Measurements from ENCODE around the gene TRAPPC12. TPM values are rescaled to one million over a fixed set of nuclear protein-coding genes. Genes with fewer than 3 reads are reported as not detected.
"Not testable (repeated sequence)": the region's sequence is repeated elsewhere in the genome, so short reads cannot be mapped to it uniquely, and the experiment has no call there.

The TRAPPC12 gene
- total RNA-seq, 1 donor from 2014 or later, result 130 TPM

DNA sequence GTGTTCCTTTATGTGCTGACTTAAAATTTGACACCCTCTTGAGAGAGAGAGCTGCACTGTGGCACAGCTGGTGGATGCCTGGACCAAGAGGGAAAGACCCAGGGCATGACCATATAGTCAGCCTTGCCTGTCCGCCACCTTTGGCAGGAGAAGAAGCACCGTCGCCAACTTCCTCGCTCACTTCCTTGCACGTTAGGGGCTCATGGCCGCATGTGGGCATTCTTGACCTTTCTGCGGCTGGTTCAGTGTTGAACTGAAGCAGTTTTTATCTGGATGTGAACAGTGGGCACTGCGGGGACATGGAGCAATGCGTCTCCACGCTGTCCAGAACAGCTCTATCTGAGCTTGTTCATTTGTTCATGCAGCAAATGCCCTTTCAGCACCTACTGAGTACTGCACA is 66.9 kb downstream of the TRAPPC12 start:
- TF ChIP-seq, protein P1, sequence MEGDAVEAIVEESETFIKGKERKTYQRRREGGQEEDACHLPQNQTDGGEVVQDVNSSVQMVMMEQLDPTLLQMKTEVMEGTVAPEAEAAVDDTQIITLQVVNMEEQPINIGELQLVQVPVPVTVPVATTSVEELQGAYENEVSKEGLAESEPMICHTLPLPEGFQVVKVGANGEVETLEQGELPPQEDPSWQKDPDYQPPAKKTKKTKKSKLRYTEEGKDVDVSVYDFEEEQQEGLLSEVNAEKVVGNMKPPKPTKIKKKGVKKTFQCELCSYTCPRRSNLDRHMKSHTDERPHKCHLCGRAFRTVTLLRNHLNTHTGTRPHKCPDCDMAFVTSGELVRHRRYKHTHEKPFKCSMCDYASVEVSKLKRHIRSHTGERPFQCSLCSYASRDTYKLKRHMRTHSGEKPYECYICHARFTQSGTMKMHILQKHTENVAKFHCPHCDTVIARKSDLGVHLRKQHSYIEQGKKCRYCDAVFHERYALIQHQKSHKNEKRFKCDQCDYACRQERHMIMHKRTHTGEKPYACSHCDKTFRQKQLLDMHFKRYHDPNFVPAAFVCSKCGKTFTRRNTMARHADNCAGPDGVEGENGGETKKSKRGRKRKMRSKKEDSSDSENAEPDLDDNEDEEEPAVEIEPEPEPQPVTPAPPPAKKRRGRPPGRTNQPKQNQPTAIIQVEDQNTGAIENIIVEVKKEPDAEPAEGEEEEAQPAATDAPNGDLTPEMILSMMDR (IDR thresholded peaks at IDR 0.05; ENCODE audit: partially characterized antibody, unreplicated experiment), result no peak
- peaks cover 9% of the 10 kb centered on the region for H3K36me3 Mint-ChIP-seq (ENCODE audit: unreplicated experiment)

DNA sequence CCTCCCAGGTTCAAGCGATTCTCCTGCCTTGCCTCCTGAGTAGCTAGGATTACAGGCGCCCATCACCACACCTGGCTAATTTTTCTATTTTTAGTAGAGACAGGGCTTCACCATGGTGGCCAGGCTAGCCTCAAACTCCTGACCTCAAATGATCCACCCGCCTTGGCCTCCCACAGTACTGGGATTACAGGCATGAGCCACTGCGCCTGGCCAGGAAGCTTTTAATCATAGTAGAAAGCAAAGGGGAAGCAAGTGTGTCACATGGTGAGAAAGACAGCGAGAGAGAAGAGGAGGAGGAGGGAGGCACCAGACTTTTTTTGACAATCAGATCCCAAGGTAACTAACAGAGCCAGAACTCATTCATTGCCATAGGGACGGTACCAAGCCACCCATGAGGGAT is 67.7 kb downstream of the TRAPPC12 start:
- not testable (repeated sequence) for H3K27me3 Mint-ChIP-seq (ENCODE audit: unreplicated experiment); H3K4me3 Mint-ChIP-seq (ENCODE audit: unreplicated experiment); H3K27ac Mint-ChIP-seq (ENCODE audit: unreplicated experiment); H3K36me3 Mint-ChIP-seq (ENCODE audit: unreplicated experiment); DNase-seq; H3K9me3 Mint-ChIP-seq (ENCODE audit: unreplicated experiment)
- H3K4me1 Mint-ChIP-seq (ENCODE audit: low read depth, unreplicated experiment), result peaks cover 27% of the 10 kb centered on the region

More for the DNA sequence above, 66.9 kb downstream of the TRAPPC12 start:
- DNase-seq, result no peak
- no peak overlapping the region for H3K27ac Mint-ChIP-seq (ENCODE audit: unreplicated experiment)
- peaks cover 27% of the 10 kb centered on the region for H3K4me1 Mint-ChIP-seq (ENCODE audit: low read depth, unreplicated experiment)
- no peak overlapping the region for H3K4me3 Mint-ChIP-seq (ENCODE audit: unreplicated experiment)
- no peaks in the 10 kb centered on the region for H3K27me3 Mint-ChIP-seq (ENCODE audit: unreplicated experiment)
- peaks cover 3% of the 10 kb centered on the region for H3K9me3 Mint-ChIP-seq (ENCODE audit: unreplicated experiment)

DNA sequence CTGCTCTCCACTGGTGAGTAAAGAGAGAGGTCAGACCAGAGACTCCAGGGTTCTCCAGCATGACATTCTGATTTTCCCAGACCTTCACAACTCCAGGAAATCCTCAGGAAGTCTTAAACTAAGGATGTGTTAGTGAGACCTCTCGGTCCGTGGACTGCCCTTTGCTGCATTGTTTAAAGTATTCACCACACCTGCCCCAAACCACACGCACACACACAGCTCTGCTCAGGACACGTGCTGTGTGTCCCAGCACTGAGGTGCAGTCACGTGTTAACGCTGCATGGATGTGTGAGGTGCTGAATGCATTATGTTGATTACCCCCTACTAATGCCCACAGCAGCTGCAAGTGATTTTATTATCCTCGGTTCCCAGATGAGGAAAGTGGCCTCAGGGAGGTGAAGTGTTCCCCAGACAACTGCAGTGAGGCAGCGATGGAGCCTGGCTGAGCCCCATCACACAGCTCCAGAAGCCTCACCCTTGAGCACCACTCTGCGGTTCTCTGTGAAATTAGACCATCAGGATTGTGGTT is 68.4 kb downstream of the TRAPPC12 start:
- Mint-ChIP-seq H3K4me1 (ENCODE audit: low read depth, unreplicated experiment) (peaks cover 27% of the 10 kb centered on the region), H3K27ac (ENCODE audit: unreplicated experiment) (peak overlapping the region; percentile 13), H3K27me3 (ENCODE audit: unreplicated experiment) (peaks cover under 1% of the 10 kb centered on the region), H3K4me3 (ENCODE audit: unreplicated experiment) (no peak overlapping the region), H3K36me3 (ENCODE audit: unreplicated experiment) (peaks cover 9% of the 10 kb centered on the region), H3K9me3 (ENCODE audit: unreplicated experiment) (peaks cover 3% of the 10 kb centered on the region)
- TF ChIP-seq, protein P1 (IDR thresholded peaks at IDR 0.05; ENCODE audit: partially characterized antibody, unreplicated experiment), result no peak
- DNase-seq, result no peak

DNA sequence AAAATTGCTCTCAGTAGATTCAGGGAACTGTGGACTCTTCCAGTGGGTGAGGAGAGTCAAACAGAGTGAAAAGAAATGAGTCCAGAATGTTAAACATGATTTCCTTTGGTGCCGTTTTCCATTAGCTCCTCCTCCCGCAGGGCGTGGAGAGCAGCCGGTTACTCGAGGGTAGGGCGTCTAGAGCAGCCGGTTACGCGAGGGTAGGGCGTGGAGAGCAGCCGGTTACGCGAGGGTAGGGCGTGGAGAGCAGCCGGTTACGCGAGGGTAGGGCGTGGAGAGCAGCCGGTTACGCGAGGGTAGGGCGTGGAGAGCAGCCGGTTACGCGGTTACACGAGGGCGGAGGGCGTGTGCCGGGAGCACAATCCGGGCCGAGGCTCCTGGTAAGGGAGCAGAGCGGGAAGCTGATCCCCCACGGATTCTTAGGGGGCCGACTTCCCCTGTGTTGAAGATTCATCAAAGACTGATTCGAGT is 69.0 kb downstream of the TRAPPC12 start:
- Mint-ChIP-seq H3K4me1 (ENCODE audit: low read depth, unreplicated experiment) (peaks cover 29% of the 10 kb centered on the region), H3K27ac (ENCODE audit: unreplicated experiment) (peak overlapping the region; percentile 63), H3K4me3 (ENCODE audit: unreplicated experiment) (peak overlapping the region; percentile 35)
- not testable (repeated sequence) for H3K9me3 Mint-ChIP-seq (ENCODE audit: unreplicated experiment); H3K27me3 Mint-ChIP-seq (ENCODE audit: unreplicated experiment); H3K36me3 Mint-ChIP-seq (ENCODE audit: unreplicated experiment); DNase-seq

DNA sequence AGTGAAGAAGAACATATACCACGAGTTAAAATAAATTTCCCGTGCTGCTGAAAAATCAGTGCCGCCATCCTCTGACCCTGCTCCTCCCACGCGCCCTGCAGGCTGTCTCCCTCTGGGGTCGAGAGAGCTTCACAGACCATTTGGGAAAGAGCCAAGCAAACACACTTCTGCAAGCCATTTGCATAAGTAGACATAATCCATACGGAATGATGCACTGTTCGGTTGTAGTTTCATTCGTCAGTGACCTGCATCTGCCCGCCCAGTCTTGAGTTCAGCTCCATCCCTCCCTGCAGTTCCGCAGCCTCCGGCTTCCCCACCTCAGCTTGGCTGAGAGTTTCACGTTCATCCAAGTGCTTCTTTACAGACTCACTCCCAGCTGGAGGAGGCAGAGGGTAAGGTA is 69.6 kb downstream of the TRAPPC12 start:
- peak overlapping the region; percentile 5 for H3K4me3 Mint-ChIP-seq (ENCODE audit: unreplicated experiment)
- TF ChIP-seq, protein P1 (IDR thresholded peaks at IDR 0.05; ENCODE audit: partially characterized antibody, unreplicated experiment), result no peak
- H3K27ac Mint-ChIP-seq (ENCODE audit: unreplicated experiment), result peak overlapping the region; percentile 56
- peaks cover 34% of the 10 kb centered on the region for H3K4me1 Mint-ChIP-seq (ENCODE audit: low read depth, unreplicated experiment)
- peaks cover 6% of the 10 kb centered on the region for H3K9me3 Mint-ChIP-seq (ENCODE audit: unreplicated experiment)
- DNase-seq, result no peak
- peaks cover 12% of the 10 kb centered on the region for H3K36me3 Mint-ChIP-seq (ENCODE audit: unreplicated experiment)
- peaks cover 2% of the 10 kb centered on the region for H3K27me3 Mint-ChIP-seq (ENCODE audit: unreplicated experiment)

DNA sequence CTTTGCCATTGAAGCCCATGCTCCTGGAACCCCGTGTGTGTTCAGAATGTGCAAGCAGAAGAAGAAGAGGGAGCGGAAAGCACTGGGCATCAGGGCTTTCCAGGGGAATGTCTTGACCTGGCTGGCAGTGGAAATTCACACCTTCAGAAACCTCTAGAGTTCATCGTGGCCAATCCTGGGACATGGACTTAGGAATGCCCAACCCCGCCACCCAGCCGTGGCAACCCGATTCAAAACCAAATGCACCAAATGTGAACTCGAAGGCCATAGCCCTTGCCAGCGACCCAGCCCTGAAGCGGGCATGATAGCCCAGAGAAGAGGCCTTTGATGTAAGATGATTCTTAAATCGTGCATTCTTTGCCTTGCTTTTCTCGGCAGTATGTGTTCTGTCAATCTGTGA is 70.4 kb downstream of the TRAPPC12 start:
- Mint-ChIP-seq H3K36me3 (ENCODE audit: unreplicated experiment) (peaks cover 12% of the 10 kb centered on the region), H3K4me3 (ENCODE audit: unreplicated experiment) (peak overlapping the region; percentile 34), H3K9me3 (ENCODE audit: unreplicated experiment) (peaks cover 6% of the 10 kb centered on the region), H3K4me1 (ENCODE audit: low read depth, unreplicated experiment) (peaks cover 34% of the 10 kb centered on the region), H3K27ac (ENCODE audit: unreplicated experiment) (no peak overlapping the region), H3K27me3 (ENCODE audit: unreplicated experiment) (peaks cover 2% of the 10 kb centered on the region)
- TF ChIP-seq, protein P1 (IDR thresholded peaks at IDR 0.05; ENCODE audit: partially characterized antibody, unreplicated experiment), result no peak
- no peak for DNase-seq

Data from glutamatergic neuron (in vitro differentiated cells).